Measurements from ENCODE around the gene MLH1. TPM values are rescaled to one million over a fixed set of nuclear protein-coding genes. Genes with fewer than 3 reads are reported as not detected.

MLH1 gene
- total RNA-seq, 1 experiment from 2014 or later = 28.5 TPM

DNA sequence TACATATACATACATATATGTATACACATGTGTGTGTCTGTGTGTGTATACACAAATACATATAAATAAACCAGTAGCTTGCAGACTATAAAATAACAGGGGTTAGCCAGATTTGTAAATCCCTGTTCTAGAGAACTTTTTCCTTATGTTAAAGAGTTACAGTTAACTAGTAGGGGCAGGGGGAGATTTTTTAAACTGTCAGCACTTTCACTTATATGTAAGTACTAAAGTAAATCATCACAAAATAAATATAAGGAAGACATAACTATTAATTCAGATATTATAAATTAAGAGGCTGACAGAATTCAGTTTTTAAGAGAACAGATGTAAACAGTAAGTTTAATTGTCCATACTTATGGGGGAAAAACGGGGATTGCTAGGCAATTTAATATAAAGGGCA lies 107.1 kb downstream of the MLH1 start:
- Histone ChIP-seq H3K4me3 (ENCODE audit: low read depth in 2 of 2, low read length in 2 of 2) (no peak overlapping the region), H3K27me3 (ENCODE audit: control insufficient read depth, insufficient read depth, low read length) (no peaks in the 10 kb centered on the region), H3K27ac (ENCODE audit: low read length) (no peak overlapping the region), H3K36me3 (ENCODE audit: control insufficient read depth, insufficient read depth, low read length) (no peaks in the 10 kb centered on the region), H3K4me1 (ENCODE audit: control insufficient read depth, insufficient read depth, low read length) (no peaks in the 10 kb centered on the region), H3K9me3 (ENCODE audit: control insufficient read depth, insufficient read depth, low read depth, low read length) (no peaks in the 10 kb centered on the region)
- ChIA-PET CTCF (no interaction called here), POLR2A (no interaction called here)
- intact Hi-C loops (cut with micrococcal nuclease; ENCODE audit: unreplicated experiment) = no loop called here
- TF ChIP-seq, protein P1, sequence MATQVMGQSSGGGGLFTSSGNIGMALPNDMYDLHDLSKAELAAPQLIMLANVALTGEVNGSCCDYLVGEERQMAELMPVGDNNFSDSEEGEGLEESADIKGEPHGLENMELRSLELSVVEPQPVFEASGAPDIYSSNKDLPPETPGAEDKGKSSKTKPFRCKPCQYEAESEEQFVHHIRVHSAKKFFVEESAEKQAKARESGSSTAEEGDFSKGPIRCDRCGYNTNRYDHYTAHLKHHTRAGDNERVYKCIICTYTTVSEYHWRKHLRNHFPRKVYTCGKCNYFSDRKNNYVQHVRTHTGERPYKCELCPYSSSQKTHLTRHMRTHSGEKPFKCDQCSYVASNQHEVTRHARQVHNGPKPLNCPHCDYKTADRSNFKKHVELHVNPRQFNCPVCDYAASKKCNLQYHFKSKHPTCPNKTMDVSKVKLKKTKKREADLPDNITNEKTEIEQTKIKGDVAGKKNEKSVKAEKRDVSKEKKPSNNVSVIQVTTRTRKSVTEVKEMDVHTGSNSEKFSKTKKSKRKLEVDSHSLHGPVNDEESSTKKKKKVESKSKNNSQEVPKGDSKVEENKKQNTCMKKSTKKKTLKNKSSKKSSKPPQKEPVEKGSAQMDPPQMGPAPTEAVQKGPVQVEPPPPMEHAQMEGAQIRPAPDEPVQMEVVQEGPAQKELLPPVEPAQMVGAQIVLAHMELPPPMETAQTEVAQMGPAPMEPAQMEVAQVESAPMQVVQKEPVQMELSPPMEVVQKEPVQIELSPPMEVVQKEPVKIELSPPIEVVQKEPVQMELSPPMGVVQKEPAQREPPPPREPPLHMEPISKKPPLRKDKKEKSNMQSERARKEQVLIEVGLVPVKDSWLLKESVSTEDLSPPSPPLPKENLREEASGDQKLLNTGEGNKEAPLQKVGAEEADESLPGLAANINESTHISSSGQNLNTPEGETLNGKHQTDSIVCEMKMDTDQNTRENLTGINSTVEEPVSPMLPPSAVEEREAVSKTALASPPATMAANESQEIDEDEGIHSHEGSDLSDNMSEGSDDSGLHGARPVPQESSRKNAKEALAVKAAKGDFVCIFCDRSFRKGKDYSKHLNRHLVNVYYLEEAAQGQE (IDR thresholded peaks at IDR 0.05; ENCODE audit: insufficient read depth in 1 of 2, low read depth in 2 of 2, low read length in 1 of 2) = no peak
- TF ChIP-seq POLR2AphosphoS5 (IDR thresholded peaks at IDR 0.05; ENCODE audit: low read depth, low read length) = no peak
- TF ChIP-seq, protein P2, sequence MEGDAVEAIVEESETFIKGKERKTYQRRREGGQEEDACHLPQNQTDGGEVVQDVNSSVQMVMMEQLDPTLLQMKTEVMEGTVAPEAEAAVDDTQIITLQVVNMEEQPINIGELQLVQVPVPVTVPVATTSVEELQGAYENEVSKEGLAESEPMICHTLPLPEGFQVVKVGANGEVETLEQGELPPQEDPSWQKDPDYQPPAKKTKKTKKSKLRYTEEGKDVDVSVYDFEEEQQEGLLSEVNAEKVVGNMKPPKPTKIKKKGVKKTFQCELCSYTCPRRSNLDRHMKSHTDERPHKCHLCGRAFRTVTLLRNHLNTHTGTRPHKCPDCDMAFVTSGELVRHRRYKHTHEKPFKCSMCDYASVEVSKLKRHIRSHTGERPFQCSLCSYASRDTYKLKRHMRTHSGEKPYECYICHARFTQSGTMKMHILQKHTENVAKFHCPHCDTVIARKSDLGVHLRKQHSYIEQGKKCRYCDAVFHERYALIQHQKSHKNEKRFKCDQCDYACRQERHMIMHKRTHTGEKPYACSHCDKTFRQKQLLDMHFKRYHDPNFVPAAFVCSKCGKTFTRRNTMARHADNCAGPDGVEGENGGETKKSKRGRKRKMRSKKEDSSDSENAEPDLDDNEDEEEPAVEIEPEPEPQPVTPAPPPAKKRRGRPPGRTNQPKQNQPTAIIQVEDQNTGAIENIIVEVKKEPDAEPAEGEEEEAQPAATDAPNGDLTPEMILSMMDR (IDR thresholded peaks at IDR 0.05) = no peak
- TF ChIP-seq TCF7L2 (IDR thresholded peaks at IDR 0.05; ENCODE audit: low read depth, low read length) = no peak
- no peak for TF ChIP-seq SIN3A (IDR thresholded peaks at IDR 0.05; ENCODE audit: borderline replicate concordance, insufficient read depth, low read depth, low read length)
- ATAC-seq (no peak), DNase-seq (ENCODE audit: low read depth, low spot score) (no peak)
- in situ Hi-C loops (cut with HindIII; ENCODE audit: low pct_unique_long_range_greater_than_20kb, low sequenced_read_pairs) = no loop called here
- no TSS peak for BruUV-seq (replicated peaks)

Other genes with a start within 250 kb of the MLH1 start
- not detected for gene DCLK3, start 229.0 kb upstream of the MLH1 start, total RNA-seq (2021; ENCODE audit: unreplicated experiment)
- 3.2 TPM for gene TRANK1, start 48.5 kb upstream of the MLH1 start, total RNA-seq (2021; ENCODE audit: unreplicated experiment)
- gene EPM2AIP1, start 387 bp upstream of the MLH1 start, total RNA-seq (2021; ENCODE audit: unreplicated experiment) = 7.3 TPM
- gene LRRFIP2, start 181.1 kb downstream of the MLH1 start, total RNA-seq (2021; ENCODE audit: unreplicated experiment) = 32.3 TPM
- 59.6 TPM for gene GOLGA4, start 249.8 kb downstream of the MLH1 start, total RNA-seq (2021; ENCODE audit: unreplicated experiment)